Measurements from ENCODE around the gene SIN3A.
A peak's percentile ranks its signal among the peaks of the same experiment; 100 is the strongest.
"Not testable (repeated sequence)": the region's sequence is repeated elsewhere in the genome, so short reads cannot be mapped to it uniquely, and the experiment has no call there.

The SIN3A gene

DNA sequence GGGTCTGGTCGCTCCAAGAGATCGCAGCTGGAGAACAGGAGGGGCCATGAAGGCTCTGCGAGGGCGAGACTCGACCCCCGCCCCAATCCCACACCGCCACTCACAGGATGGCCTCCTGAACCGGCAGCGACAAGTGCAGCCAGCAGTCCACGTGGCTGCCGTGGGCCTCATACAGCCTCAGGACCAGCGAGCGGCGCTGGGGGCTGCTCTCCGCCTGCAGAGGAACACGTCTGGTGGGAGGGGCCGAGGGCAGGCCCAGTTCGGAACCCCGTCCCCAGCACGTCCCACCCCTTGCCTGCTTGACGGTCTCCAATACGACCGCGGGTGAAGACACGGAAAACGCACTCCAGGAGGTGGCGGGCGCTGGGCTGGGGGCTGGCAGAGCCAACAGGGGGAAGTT is 95.5 kb downstream of the SIN3A start:
- DNase-seq = no peak

- no peak for DNase-seq
Observed at GRCh38 chr15:75355369-75355768, 96.1 kb downstream of the SIN3A start.

DNA sequence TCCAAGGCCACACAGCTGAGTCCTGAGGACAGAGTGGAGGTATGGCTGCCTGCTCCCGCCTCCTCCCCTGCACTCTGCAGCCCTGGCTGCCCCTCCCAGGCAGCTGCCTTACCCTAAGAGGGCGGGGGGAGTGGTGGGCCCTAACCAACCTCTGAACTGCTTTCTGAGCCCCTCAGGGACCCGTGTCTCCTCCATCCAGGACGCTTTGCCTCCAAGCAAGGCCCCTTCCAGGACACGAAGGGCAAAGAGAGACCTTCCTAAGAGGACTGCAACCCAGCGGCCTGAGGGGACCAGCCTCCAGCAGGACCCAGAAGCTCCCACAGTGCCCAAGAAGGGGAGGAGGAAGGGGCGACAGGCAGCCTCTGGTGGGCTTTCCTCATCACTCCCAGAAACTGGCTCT is 97.0 kb downstream of the SIN3A start:
- DNase-seq = no peak

- no peak for DNase-seq
Observed at GRCh38 chr15:75353604-75354003, 97.9 kb downstream of the SIN3A start.

GRCh38 chr15:75352186-75353080 is 99.1 kb downstream of the SIN3A start:
- DNase-seq = no peak

GRCh38 chr15:75350601-75351361 is 100.7 kb downstream of the SIN3A start:
- no peak for DNase-seq

- no peak for DNase-seq
Observed at GRCh38 chr15:75349851-75350588, 101.5 kb downstream of the SIN3A start.

- DNase-seq = not testable (repeated sequence)
Observed at GRCh38 chr15:75349351-75349669, 102.2 kb downstream of the SIN3A start.

- no peak for DNase-seq
Observed at GRCh38 chr15:75348562-75349350, 102.7 kb downstream of the SIN3A start.

DNA sequence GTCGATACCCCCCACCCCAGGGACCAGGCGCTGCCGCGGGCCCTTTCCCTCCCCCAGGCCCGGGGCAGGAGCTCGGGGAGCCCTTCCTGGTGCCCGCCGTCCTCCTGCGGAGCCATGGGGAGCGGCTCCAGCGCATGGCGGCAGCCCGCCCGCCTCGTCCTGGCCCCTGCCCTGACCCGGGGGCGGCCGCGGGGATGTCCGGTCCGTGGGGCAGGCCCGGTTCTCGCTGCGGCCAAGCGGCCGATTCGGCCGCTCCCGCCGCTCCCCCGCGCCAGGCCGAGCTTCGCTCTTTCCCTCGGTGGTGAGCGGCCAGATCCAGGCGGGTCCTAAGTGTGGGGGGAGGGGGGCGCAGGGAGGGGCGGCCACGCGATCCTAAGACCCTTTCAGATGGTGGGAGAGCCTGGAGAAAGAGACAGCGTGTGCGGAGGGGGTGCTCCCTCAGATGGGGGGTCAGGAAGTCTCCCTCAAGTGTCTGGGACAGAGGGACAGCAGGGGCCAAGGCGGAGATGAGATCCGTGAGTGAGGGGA is 103.4 kb downstream of the SIN3A start:
- no peak for DNase-seq

DNA sequence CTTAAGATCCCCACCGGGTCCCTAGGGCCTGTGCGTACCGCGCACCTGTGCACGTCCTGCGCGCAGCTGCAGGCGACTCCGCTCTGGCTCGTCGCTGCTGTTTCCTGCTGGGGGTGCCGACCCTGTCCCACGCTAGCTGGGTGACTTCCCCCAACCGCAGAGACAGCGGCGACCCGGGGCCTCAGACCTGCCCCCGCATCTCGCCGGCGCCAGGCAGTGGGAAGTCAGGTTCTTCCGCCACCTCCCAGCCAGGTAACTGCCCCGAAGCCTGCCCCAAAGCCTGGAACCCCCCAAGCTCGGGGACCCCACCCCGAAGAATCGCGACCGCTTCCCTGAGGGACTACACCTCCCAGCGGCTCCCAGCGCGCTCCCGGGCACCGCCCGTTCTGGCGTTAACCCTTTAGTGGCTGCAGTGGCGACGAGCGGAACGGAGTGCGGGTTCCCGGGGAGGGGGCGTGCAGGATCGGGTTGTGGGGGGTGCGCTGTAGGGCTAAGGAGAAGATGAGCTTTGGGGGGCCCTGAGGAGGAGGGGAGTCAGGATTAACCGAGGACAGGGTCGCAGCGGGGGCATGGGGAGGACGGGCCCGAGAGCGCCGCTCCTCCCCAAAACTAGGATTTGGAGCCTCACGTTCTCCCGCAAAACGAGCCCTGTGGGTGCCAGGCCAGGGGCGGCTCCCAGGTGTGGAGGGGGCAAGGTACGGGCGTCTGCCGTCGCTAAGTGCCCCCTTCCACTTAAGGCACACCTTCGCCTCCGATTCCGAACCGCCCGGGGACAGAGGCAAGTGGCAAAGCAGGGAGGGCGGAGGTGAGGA is 104.1 kb downstream of the SIN3A start:
- DNase-seq = no peak

- DNase-seq = no peak
Observed at GRCh38 chr15:75346796-75347221, 104.7 kb downstream of the SIN3A start, which contains the start of gene NEIL1. NEIL1 (plus strand) TSS chr15:75347039; CDS start chr15:75348906, 1,867 bp downstream.

GRCh38 chr15:75343953-75344352 is 107.5 kb downstream of the SIN3A start:
- not testable (repeated sequence) for DNase-seq

GRCh38 chr15:75342221-75342620 is 109.3 kb downstream of the SIN3A start:
- no peak for DNase-seq

- DNase-seq = no peak
Observed at GRCh38 chr15:75339531-75340240, 111.8 kb downstream of the SIN3A start.

DNA sequence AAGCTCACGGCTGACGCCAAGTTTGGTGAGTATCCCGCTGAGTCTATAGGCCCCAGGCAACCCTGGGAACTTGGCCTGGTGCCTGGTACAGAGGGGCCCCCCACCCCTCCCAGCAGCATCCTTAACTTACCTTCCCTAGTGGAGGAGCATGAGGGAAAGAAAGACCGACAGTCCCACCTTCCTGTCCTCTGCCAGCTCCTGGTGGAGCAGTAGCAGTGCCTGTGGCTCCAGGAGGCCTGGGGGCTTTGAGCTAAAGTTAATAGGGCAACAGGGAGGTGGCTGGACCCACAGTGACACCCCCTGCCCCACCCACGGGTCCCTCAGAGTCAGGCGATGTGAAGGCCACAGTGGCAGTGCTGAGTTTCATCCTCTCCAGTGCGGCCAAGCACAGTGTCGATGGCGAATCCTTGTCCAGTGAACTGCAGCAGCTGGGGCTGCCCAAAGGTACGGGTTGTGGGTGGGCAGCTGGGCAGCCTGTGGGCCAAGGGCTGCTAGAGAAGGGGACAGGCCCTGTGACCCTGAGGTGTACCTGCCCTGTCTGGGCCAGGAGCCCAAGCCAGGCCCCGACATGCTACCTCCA is 112.7 kb downstream of the SIN3A start:
- DNase-seq = no peak

DNA sequence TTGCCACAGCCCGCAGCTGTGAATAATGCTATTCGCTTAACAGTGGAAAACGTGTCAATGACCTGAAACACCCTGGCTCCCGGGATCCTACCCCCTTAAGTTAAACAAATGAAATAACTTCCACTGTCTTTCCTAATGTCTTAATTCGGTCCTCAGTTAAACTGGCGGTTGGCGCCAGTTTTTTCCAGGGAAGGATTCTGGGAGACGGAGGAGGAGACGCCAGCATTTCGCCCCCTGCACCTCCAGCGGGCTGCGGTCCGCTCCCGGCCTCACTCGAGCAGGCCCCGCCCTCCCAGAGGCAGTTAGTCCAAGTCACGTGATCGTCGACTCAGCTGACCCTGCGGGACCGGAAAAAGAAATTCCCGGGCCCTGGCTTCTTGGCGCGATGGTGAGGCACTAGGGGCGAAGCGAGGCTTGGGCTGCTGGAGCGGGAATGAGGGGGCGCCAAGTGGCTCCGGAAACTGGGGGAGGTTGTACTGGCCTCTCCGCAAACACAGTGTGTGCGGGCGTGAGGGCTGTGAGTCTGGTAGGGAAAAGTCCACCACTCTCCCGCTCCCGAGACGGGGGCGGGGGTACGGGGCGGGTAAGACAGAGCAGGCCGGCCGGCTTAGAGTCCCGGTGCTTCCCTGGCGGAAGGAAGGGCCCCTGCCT is 115.7 kb downstream of the SIN3A start, which contains the start of gene COMMD4:
COMMD4 (plus strand) TSS at position 359 of the 651 bp plus-strand sequence; CDS start at position 386, 27 bp downstream.
- peak; percentile 86 to 96 for DNase-seq

DNA sequence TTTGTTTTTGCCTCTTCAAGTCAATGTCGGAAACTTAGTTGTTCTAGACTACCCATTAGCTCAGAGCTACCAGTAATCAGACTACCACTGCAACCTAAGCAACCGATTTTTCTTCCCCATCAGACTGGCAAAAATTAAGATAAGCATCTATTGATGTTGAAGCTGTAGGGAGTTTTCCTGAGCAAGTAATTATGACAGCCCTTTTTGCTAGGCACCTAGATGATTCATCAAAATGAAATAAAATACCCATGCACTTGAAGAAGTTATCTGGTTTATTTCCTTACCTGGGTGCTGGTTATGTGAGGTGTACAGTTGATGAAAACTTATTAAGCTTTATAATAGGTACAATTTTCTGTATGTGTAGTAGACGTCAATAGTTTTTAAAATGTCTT is 116.2 kb downstream of the SIN3A start:
- DNase-seq = no peak

- not testable (repeated sequence) for DNase-seq
Observed at GRCh38 chr15:75333654-75334419, 117.7 kb downstream of the SIN3A start.

Measured in NCI-H446 (cell line).